ENCODE measurements around the gene VMP1. TPM values are rescaled to one million over a fixed set of nuclear protein-coding genes. Genes with fewer than 3 reads are reported as not detected.

VMP1 gene
- total RNA-seq, 1 donor = 234 TPM

GRCh38 chr17:59730268-59730834 is 22.9 kb downstream of the VMP1 start:
- no peak for DNase-seq (ENCODE audit: low read depth)
- TF ChIP-seq CTCF (IDR thresholded peaks at IDR 0.05; ENCODE audit: insufficient read depth, low read length) = no peak
- no peak overlapping the region for H3K4me3 ChIP-seq (ENCODE audit: low read depth, low read length)

- TF ChIP-seq CTCF (IDR thresholded peaks at IDR 0.05; ENCODE audit: insufficient read depth, low read length) = no peak
- H3K4me3 ChIP-seq (ENCODE audit: low read depth, low read length) = no peak overlapping the region
- no peak for DNase-seq (ENCODE audit: low read depth)
Observed at GRCh38 chr17:59733697-59734096, 26.2 kb downstream of the VMP1 start.

GRCh38 chr17:59734226-59734625 is 26.8 kb downstream of the VMP1 start:
- no peak for DNase-seq (ENCODE audit: low read depth)
- H3K4me3 ChIP-seq (ENCODE audit: low read depth, low read length) = no peak overlapping the region

GRCh38 chr17:59737324-59737723 is 29.9 kb downstream of the VMP1 start:
- no peak for TF ChIP-seq CTCF (IDR thresholded peaks at IDR 0.05; ENCODE audit: insufficient read depth, low read length)
- no peak overlapping the region for H3K4me3 ChIP-seq (ENCODE audit: low read depth, low read length)
- no peak for DNase-seq (ENCODE audit: low read depth)

More at GRCh38 chr17:59734226-59734625, 26.8 kb downstream of the VMP1 start:
- no peak for TF ChIP-seq CTCF (IDR thresholded peaks at IDR 0.05; ENCODE audit: insufficient read depth, low read length)

- no peak overlapping the region for H3K4me3 ChIP-seq (ENCODE audit: low read depth, low read length)
- DNase-seq (ENCODE audit: low read depth) = no peak
- TF ChIP-seq CTCF (IDR thresholded peaks at IDR 0.05; ENCODE audit: insufficient read depth, low read length) = no peak
Observed at GRCh38 chr17:59743842-59744241, 36.4 kb downstream of the VMP1 start.

GRCh38 chr17:59745040-59745439 is 37.6 kb downstream of the VMP1 start:
- DNase-seq (ENCODE audit: low read depth) = no peak
- no peak for TF ChIP-seq CTCF (IDR thresholded peaks at IDR 0.05; ENCODE audit: insufficient read depth, low read length)
- no peak overlapping the region for H3K4me3 ChIP-seq (ENCODE audit: low read depth, low read length)

- peak; percentile 64 for TF ChIP-seq CTCF (IDR thresholded peaks at IDR 0.05; ENCODE audit: insufficient read depth, low read length)
- peak; percentile 84 for DNase-seq (ENCODE audit: low read depth)
- H3K4me3 ChIP-seq (ENCODE audit: low read depth, low read length) = no peak overlapping the region
Observed at GRCh38 chr17:59746849-59747445, 39.5 kb downstream of the VMP1 start.

Measured in fibroblast of the aortic adventitia (primary cell).